Activated naive CD4-positive, alpha-beta T cell treated with anti-CD3 and anti-CD28 coated beads, Interleukin-2, amount 10 ng/mL, durations not matched to agents 7 days and 5 days (primary cell): Measurements from ENCODE around the gene CAPZB.

ENCODE experiments used
- CTCF ChIA-PET: fragments of 350-600 bp; sonication (Branson Sonifier 250); formaldehyde crosslinking; loops from one replicate; lab custom pipeline; 2021; ENCODE audit warnings: antibody characterized with exemption; lab: Charles Lee
- DNase-seq: peaks from one replicate; pipeline ENCODE4 v3.0.0-alpha.2; 2020
- H3K27ac Mint-ChIP-seq: one replicate; pipeline ENCODE4 v1.8.0; 2021; ENCODE audit warnings: mild to moderate bottlenecking, moderate library complexity, mixed read lengths
- H3K27me3 Mint-ChIP-seq: one replicate; pipeline ENCODE4 v1.8.0; 2021; ENCODE audit warnings: mild to moderate bottlenecking, mixed read lengths
- H3K36me3 Mint-ChIP-seq: one replicate; pipeline ENCODE4 v1.8.0; 2021; ENCODE audit warnings: mixed read lengths
- H3K4me1 Mint-ChIP-seq: one replicate; pipeline ENCODE4 v1.8.0; 2021; ENCODE audit warnings: mixed read lengths
- H3K4me3 Mint-ChIP-seq: one replicate; pipeline ENCODE4 v1.8.0; 2021; ENCODE audit warnings: mild to moderate bottlenecking, moderate library complexity, mixed read lengths
- H3K9me3 Mint-ChIP-seq: one replicate; pipeline ENCODE4 v1.8.0; 2021; ENCODE audit warnings: mixed read lengths

The CAPZB gene

DNA sequence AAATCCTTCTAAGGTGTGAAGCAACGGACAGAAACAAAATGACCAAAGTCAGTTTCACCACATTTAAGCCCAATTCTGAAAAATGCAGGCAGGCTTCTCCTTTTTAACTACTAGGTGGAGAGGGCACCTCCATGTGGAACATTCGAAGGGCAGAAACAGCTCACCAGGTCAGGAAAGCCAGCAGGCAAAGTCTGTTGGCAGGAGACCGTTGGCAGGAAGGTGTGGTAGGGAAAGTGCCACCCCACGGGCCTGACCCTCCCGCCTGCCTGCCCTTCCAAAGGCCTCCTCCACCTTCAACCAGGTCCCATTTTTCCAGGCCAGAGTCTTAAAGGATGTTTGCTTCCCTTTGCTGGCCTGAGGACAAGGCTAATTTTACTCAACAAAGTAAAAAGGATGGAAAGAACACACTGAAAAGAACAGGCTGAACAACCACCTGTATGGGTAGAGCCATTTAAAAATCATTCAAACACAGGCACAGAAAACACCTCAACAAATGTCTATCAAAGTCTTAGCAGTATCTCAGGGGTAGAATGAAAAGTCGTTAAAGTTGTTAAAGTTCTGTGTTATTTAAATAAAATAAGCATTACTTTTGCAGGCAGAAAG, 26.4 kb downstream of the CAPZB start:
- CTCF ChIA-PET: interaction anchor here (0.5 kb wide), 1 partner anchor 68 kb away, joined by 3 read pairs; no protein-coding TSS in a partner anchor
- peaks cover 93% of the 10 kb centered on the region for H3K4me1 Mint-ChIP-seq
- no peaks in the 10 kb centered on the region for H3K27me3 Mint-ChIP-seq
- DNase-seq: no peak
- peaks cover 51% of the 10 kb centered on the region for H3K36me3 Mint-ChIP-seq
- peak overlapping the region; percentile 79 for H3K27ac Mint-ChIP-seq
- peak overlapping the region; percentile 13 for H3K4me3 Mint-ChIP-seq
- H3K9me3 Mint-ChIP-seq: no peaks in the 10 kb centered on the region

DNA sequence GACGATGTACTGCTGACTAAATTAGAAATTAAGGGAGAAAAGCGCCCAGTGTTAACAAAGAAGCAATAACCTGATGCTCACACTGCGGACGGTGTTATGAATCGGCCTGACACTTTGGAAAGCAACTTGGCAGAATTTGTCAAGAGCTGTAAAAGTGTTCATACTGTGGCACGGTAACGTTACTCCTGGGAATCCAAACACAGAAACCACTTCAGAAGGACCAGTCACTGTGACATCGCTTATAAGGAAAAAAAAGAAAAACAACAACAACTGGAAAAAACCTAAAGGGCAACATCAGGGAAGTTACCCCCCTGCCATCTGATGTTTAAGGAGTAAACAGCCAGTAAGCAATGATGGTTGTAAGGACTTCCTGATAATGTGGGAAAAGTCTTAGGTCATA, 27.7 kb downstream of the CAPZB start:
- H3K36me3 Mint-ChIP-seq: peaks cover 46% of the 10 kb centered on the region
- no peaks in the 10 kb centered on the region for H3K27me3 Mint-ChIP-seq
- peaks cover 87% of the 10 kb centered on the region for H3K4me1 Mint-ChIP-seq
- H3K27ac Mint-ChIP-seq: peak overlapping the region; percentile 71
- no peaks in the 10 kb centered on the region for H3K9me3 Mint-ChIP-seq
- no peak for DNase-seq
- CTCF ChIA-PET: no interaction called here
- no peak overlapping the region for H3K4me3 Mint-ChIP-seq

DNA sequence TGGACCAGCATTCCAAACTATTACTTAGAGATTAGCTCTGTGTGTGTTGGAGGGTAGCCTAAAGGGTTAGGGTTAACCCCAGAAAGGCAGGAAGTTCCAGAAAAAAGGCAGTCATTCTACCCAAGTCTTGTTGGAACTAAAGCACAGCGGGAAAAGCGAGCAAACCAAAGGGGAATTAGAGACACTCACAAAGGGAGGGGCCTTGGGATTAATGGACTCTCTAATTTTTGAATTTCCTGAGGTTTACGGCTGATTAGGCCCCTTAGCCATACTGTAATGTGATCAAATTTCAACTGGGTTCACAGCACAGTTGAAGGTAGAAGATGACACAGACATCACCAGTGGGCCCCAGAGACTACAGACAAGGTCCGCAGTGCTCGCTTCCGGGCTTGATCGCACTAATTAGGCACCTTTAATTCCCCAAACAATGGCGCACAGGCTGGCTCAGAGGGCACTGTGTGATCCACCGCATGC, 28.3 kb downstream of the CAPZB start:
- Mint-ChIP-seq H3K4me1 (peaks cover 90% of the 10 kb centered on the region), H3K4me3 (no peak overlapping the region), H3K27me3 (no peaks in the 10 kb centered on the region), H3K27ac (no peak overlapping the region), H3K9me3 (no peaks in the 10 kb centered on the region), H3K36me3 (peaks cover 49% of the 10 kb centered on the region)
- DNase-seq: no peak
- CTCF ChIA-PET: no interaction called here

DNA sequence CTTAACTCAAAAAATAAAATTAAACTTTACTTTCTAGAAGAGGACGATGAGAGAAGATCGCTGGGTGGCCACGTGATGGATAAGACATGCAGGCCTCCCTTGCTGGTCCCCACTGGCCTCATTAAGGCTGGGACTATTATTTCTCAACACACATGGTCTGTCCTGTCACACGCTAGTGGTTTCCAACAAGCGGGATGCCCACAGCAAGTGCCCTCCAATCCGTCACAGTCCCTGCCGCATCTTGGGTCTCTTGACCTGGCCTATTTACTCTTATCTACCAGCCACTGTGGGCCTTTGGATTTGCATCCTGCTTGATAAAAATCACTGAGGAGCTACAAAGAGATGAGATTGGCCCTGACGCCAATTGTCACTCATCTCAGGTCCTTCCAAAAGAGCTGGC, 30.0 kb downstream of the CAPZB start:
- CTCF ChIA-PET: interaction anchor here (1.6 kb wide), 1 partner anchor 22 kb away, joined by 3 read pairs; no protein-coding TSS in a partner anchor
- no peak overlapping the region for H3K4me3 Mint-ChIP-seq
- peak overlapping the region; percentile 17 for H3K27ac Mint-ChIP-seq

DNA sequence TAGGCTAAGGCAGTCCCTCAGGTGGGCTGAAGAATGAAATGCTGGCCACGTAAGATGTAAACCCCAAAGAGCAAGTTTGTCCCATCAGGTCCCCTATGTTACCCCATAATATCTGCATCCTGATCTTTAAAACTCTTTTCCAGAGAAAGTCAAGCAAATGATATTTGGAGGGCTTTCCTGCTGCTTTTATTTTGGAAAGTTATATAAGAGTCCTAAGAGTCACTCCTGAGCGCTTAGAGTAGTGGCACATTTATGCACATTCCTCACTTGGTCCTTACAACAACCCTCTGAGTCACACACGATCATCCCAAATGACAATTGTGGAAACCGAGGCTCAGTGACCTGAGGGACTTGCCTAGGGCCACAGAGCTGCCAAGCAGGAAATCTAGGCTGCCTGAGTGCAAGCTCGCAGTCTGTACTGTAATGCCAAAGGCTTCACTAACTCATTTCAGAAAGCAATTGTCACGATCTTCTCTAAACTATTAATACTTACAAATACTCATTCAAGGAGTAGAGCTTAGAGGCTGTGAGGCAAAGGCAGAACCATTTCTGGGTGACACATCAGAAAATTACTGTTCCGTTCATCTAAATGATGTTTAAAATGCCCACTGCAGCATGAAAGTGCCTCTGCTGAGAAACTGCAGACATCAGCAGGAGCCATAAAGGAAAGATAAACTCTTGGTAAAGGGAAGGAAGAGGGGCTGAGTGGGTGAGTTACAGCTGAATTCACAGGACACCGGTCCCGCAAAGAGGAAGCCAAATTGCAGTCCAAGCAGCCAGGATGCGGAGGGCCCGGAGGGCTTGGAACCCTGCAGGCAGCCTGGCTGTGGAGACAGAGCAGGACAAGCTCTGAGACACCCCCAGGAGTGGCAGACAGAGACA, 30.8 kb downstream of the CAPZB start:
- no peak overlapping the region for H3K4me3 Mint-ChIP-seq
- H3K27ac Mint-ChIP-seq: peak overlapping the region; percentile 26
- peaks cover 40% of the 10 kb centered on the region for H3K36me3 Mint-ChIP-seq
- no peaks in the 10 kb centered on the region for H3K27me3 Mint-ChIP-seq
- peaks cover 82% of the 10 kb centered on the region for H3K4me1 Mint-ChIP-seq
- no peaks in the 10 kb centered on the region for H3K9me3 Mint-ChIP-seq
- DNase-seq: no peak
- CTCF ChIA-PET: interaction anchor here (1.6 kb wide), 1 partner anchor 23 kb away, joined by 3 read pairs; no protein-coding TSS in a partner anchor

More for the DNA sequence above, 30.0 kb downstream of the CAPZB start:
- Mint-ChIP-seq H3K4me1 (peaks cover 84% of the 10 kb centered on the region), H3K9me3 (no peaks in the 10 kb centered on the region), H3K27me3 (no peaks in the 10 kb centered on the region), H3K36me3 (peaks cover 43% of the 10 kb centered on the region)
- no peak for DNase-seq

DNA sequence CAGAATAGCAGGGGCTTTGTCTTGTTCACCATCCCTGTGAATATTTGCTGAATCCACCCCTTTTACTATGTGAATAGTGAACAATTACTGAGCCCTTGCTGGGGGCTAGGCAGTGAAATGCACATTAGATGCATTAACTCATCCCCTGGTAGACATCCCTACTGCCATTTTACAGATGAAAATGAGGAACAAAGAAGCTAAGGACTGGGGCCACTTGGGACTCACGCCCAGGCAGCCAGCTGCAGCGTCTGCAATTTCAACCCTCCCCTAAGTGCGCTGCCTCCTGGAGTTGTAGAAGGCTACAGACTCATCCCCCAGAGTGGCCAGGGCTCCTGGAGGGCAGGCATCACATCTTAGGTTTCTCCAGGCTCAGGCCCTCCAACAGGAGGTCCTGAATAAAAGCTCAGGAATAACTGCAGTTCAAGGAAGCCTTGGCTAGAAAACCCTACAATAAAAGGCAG, 31.6 kb downstream of the CAPZB start:
- Mint-ChIP-seq H3K36me3 (peaks cover 45% of the 10 kb centered on the region), H3K27me3 (no peaks in the 10 kb centered on the region), H3K9me3 (no peaks in the 10 kb centered on the region), H3K4me3 (no peak overlapping the region), H3K27ac (no peak overlapping the region), H3K4me1 (peaks cover 82% of the 10 kb centered on the region)
- CTCF ChIA-PET: interaction anchor here (1.6 kb wide), 1 partner anchor 24 kb away, joined by 3 read pairs; no protein-coding TSS in a partner anchor
- DNase-seq: no peak

DNA sequence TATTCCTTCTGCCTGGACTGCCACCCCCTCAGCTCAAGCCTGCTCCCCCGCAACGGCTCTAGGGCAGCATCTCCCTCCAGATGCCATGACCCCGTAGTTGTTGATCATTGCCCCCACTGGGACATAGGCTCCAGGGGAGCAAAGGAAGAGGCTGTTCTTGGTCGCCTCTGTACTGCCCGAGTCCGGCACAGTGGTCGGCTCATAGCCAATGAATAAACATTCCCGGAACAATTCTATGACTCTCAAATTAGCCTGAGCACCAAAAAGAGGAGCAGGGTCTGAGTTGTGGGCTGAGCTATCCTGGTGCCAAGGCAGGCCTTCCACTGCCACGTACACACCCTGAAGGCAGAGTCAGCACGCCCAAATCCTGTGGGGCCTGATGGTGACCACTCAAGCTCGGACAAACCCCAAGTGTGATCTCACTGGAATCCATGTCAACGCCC, 33.1 kb downstream of the CAPZB start:
- Mint-ChIP-seq H3K4me1 (peaks cover 85% of the 10 kb centered on the region), H3K27me3 (no peaks in the 10 kb centered on the region), H3K9me3 (no peaks in the 10 kb centered on the region), H3K27ac (no peak overlapping the region), H3K36me3 (peaks cover 42% of the 10 kb centered on the region), H3K4me3 (no peak overlapping the region)
- no peak for DNase-seq
- CTCF ChIA-PET: no interaction called here

DNA sequence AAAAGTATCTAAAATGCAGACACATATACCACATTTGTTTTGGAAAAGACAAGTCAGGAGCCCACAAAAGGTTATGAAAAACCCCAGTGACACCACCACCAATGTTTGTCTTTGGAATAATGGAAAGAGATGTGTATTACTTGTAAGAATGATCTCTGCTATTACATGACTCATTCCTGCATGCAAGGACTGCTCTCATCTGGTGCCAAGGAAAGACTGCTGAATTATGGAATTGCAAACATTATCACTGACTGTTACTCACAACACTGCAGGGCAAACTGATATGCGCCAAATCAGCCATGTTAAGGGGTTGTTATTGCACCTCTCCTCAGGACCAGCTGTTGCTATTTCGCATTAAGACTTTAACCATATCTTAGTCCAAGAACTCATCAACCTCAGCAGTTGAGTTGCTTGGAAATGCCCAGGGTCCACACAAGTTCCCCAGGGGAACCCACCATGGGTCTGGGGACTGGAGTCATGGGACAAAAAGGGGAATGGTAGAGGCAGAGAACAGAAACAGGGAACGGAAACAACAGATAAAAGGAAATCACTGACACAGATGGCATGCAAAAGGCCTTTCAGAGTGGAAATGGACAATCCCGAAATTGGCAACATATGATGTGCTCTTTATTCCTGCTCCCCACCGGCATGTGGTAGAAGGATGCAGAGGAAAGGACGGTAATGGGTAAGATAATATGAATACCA, 34.4 kb downstream of the CAPZB start:
- Mint-ChIP-seq H3K27me3 (no peaks in the 10 kb centered on the region), H3K27ac (peak overlapping the region; percentile 1), H3K9me3 (no peaks in the 10 kb centered on the region), H3K36me3 (peaks cover 36% of the 10 kb centered on the region), H3K4me3 (no peak overlapping the region), H3K4me1 (peaks cover 83% of the 10 kb centered on the region)
- CTCF ChIA-PET: interaction anchor here (1.4 kb wide), 1 partner anchor 18 kb away, joined by 3 read pairs; no protein-coding TSS in a partner anchor
- no peak for DNase-seq

DNA sequence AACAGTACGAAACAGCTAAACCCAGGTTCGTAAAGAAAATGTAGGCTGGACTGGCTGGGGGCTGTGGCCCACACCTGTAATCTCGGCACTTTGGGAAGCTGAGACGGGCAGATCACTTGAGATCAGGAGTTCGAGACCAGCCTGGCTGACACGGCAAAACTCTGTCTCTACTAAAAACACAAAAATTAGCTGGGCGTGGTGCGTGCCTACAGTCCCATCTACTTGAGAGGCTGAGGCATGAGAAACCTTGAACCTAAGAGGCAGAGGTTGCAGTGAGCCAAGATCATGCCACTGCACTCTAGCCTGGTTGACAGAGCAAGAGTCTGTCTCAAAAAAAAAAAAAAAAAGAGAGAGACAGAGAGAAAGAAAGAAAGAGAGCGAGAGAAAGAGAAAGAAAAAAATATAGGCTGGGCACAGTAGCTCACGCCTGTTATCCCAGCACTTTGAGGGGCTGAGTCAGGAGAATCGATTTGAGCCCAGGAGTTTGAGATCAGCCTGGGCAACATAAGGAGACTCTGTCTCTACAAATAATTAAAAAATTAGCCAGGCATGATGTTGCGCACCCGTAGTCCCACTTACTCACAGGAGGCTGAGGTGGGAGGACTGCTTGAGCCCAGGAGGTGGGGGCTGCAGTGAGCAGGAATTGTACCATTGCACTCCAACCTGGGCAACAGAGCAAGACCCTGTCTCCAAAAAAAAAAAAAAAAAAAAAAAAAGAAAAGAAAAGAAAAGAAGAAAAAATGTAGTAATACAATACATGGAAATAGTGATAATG, 35.7 kb downstream of the CAPZB start:
- Mint-ChIP-seq H3K4me1 (peaks cover 82% of the 10 kb centered on the region), H3K27me3 (no peaks in the 10 kb centered on the region), H3K36me3 (peaks cover 38% of the 10 kb centered on the region), H3K27ac (peak overlapping the region; percentile 33), H3K4me3 (no peak overlapping the region), H3K9me3 (no peaks in the 10 kb centered on the region)
- CTCF ChIA-PET: interaction anchor here (1.4 kb wide), 1 partner anchor 20 kb away, joined by 3 read pairs; no protein-coding TSS in a partner anchor
- DNase-seq: no peak

DNA sequence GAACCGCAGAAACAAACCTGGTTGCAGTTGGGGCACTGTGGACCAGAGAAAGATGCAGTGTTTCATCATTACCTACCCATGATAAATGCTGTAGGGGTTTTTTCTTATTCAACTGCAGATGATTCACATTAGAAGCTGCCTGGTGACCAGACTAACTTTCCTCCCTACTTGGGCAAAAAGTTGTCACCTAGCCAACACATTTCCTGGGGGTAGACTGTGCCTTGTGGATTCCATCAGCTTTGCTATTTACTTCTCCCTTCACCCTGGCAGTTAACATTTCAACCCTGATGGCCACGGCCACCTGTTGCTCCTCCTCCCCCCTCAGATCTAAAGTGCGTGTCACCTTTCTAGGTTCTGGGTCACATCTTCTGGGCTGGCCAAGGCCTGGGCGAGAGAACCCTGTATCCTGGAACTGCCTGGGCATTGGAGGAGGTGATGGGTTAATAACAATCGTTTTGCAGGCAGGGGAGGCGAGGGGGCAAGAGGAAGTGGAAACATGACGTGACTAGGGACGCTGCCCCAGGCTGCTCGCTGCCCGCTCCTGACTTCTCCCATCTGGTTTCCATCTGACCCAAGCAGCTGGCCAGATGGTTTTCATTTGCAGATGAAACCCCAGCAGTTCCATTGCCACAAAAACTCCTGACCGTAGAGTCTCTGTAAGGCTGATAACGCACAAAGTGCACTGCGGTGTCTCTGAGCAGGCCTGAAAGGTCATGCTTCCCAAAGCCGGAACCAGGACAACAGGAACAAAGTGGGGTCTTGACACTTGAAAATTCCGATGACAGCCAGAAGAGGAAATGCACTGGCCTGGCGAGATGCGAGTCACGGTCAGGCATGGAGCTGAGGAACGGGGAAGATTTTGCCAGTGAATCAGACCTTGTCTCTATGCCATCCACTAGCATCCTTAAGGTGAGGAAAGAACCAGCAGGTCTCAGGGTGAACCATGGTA, 36.6 kb downstream of the CAPZB start:
- Mint-ChIP-seq H3K4me1 (peaks cover 81% of the 10 kb centered on the region), H3K27me3 (no peaks in the 10 kb centered on the region), H3K36me3 (peaks cover 40% of the 10 kb centered on the region), H3K9me3 (no peaks in the 10 kb centered on the region), H3K4me3 (no peak overlapping the region), H3K27ac (peak overlapping the region; percentile 68)
- CTCF ChIA-PET: interaction anchor here (1.6 kb wide), 1 partner anchor 38 kb away, joined by 4 read pairs; no protein-coding TSS in a partner anchor
- no peak for DNase-seq

DNA sequence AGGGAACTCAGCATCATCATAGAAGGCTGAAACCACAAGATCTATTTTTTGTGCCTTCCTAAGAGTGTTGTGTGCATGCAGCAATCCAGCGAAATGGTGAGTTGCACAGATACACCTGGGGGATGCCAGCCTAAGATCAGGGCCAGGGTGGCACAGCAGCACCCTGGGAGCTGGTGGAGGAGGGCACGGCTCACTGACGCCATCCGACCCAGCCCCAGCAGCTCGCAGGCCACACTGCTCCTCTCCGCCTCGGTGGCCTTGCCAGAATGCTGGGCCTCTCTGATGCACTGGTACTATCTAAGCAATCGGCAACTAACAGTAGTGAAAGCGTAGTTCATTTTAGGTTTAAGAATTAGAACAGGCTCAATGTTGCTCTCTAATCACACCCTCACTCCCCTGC, 37.8 kb downstream of the CAPZB start:
- CTCF ChIA-PET: interaction anchor here (0.9 to 1.6 kb wide), 2 partner anchors 30 to 39 kb away, joined by 4 read pairs; no protein-coding TSS in a partner anchor
- H3K9me3 Mint-ChIP-seq: no peaks in the 10 kb centered on the region
- H3K4me3 Mint-ChIP-seq: no peak overlapping the region
- peaks cover 81% of the 10 kb centered on the region for H3K4me1 Mint-ChIP-seq
- DNase-seq: no peak
- H3K27me3 Mint-ChIP-seq: no peaks in the 10 kb centered on the region
- H3K27ac Mint-ChIP-seq: peak overlapping the region; percentile 26
- H3K36me3 Mint-ChIP-seq: peaks cover 40% of the 10 kb centered on the region
